ENCODE results near the gene TXNRD1. TPM values are rescaled to one million over a fixed set of nuclear protein-coding genes. Genes with fewer than 3 reads are reported as not detected.

TXNRD1 gene
- total RNA-seq, 1 donor from 2014 or later = 74.7 TPM

- Mint-ChIP-seq H3K9me3 (no peaks in the 10 kb centered on the region), H3K27ac (no peak overlapping the region), H3K36me3 (peaks cover 11% of the 10 kb centered on the region), H3K4me1 (peaks cover 27% of the 10 kb centered on the region), H3K27me3 (ENCODE audit: low read depth) (no peaks in the 10 kb centered on the region), H3K4me3 (no peak overlapping the region)
- TF ChIP-seq CTCF (IDR thresholded peaks at IDR 0.05; ENCODE audit: unreplicated experiment) = no peak
- DNase-seq (ENCODE audit: low spot score in 2 of 2, unreplicated experiment in 2 of 2) = no peak
Observed at GRCh38 chr12:104305349-104305748, 89.8 kb downstream of the TXNRD1 start.

GRCh38 chr12:104306376-104306775, 90.8 kb downstream of the TXNRD1 start:
- Mint-ChIP-seq H3K4me1 (peaks cover 27% of the 10 kb centered on the region), H3K36me3 (peaks cover 12% of the 10 kb centered on the region), H3K4me3 (no peak overlapping the region), H3K27ac (no peak overlapping the region), H3K9me3 (no peaks in the 10 kb centered on the region), H3K27me3 (ENCODE audit: low read depth) (no peaks in the 10 kb centered on the region)
- no peak for DNase-seq (ENCODE audit: low spot score in 2 of 2, unreplicated experiment in 2 of 2)
- TF ChIP-seq CTCF (IDR thresholded peaks at IDR 0.05; ENCODE audit: unreplicated experiment) = no peak

GRCh38 chr12:104306943-104307654, 91.5 kb downstream of the TXNRD1 start:
- Mint-ChIP-seq H3K27me3 (ENCODE audit: low read depth) (no peaks in the 10 kb centered on the region), H3K36me3 (peaks cover 14% of the 10 kb centered on the region), H3K4me3 (no peak overlapping the region), H3K27ac (peak overlapping the region; percentile 44), H3K9me3 (no peaks in the 10 kb centered on the region), H3K4me1 (peaks cover 27% of the 10 kb centered on the region)
- DNase-seq (ENCODE audit: low spot score in 2 of 2, unreplicated experiment in 2 of 2) = no peak
- TF ChIP-seq CTCF (IDR thresholded peaks at IDR 0.05; ENCODE audit: unreplicated experiment) = no peak

- TF ChIP-seq CTCF (IDR thresholded peaks at IDR 0.05; ENCODE audit: unreplicated experiment) = no peak
- Mint-ChIP-seq H3K27me3 (ENCODE audit: low read depth) (no peaks in the 10 kb centered on the region), H3K4me3 (no peak overlapping the region), H3K4me1 (peaks cover 27% of the 10 kb centered on the region), H3K9me3 (no peaks in the 10 kb centered on the region), H3K27ac (peak overlapping the region; percentile 44), H3K36me3 (peaks cover 14% of the 10 kb centered on the region)
- DNase-seq (ENCODE audit: low spot score in 2 of 2, unreplicated experiment in 2 of 2) = no peak
Observed at GRCh38 chr12:104307655-104308000, 92.0 kb downstream of the TXNRD1 start.

GRCh38 chr12:104309446-104309993, 93.9 kb downstream of the TXNRD1 start:
- no peak for DNase-seq (ENCODE audit: low spot score in 2 of 2, unreplicated experiment in 2 of 2)
- Mint-ChIP-seq H3K4me1 (peaks cover 15% of the 10 kb centered on the region), H3K36me3 (peaks cover 17% of the 10 kb centered on the region), H3K9me3 (no peaks in the 10 kb centered on the region), H3K27me3 (ENCODE audit: low read depth) (no peaks in the 10 kb centered on the region), H3K4me3 (no peak overlapping the region), H3K27ac (no peak overlapping the region)
- TF ChIP-seq CTCF (IDR thresholded peaks at IDR 0.05; ENCODE audit: unreplicated experiment) = no peak
